Prostate gland (tissue), 2 donors: ENCODE results near the gene HOXA11.

Source experiments
- POLR2A ChIP-seq: fragments of 450-650 bp; IDR thresholded peaks from one replicate; pipeline ENCODE4 v1.6.1; 2016; ENCODE audit warnings: antibody characterized with exemption, mild to moderate bottlenecking
- TF ChIP-seq, protein P1 (sequence below), 4 experiments: fragments of 200-600 bp in 2 of 4; fragments of 450-650 bp in 2 of 4; sonication (generic) in 2 of 4; IDR thresholded peaks; 1 replicate in 3 of 4; 2 replicates in 1 of 4; pipeline ENCODE4 v1.5.1; 2016 to 2019; ENCODE audit warnings: antibody characterized with exemption in 4 of 4, mild to moderate bottlenecking in 2 of 4, moderate library complexity in 2 of 4

DNA sequence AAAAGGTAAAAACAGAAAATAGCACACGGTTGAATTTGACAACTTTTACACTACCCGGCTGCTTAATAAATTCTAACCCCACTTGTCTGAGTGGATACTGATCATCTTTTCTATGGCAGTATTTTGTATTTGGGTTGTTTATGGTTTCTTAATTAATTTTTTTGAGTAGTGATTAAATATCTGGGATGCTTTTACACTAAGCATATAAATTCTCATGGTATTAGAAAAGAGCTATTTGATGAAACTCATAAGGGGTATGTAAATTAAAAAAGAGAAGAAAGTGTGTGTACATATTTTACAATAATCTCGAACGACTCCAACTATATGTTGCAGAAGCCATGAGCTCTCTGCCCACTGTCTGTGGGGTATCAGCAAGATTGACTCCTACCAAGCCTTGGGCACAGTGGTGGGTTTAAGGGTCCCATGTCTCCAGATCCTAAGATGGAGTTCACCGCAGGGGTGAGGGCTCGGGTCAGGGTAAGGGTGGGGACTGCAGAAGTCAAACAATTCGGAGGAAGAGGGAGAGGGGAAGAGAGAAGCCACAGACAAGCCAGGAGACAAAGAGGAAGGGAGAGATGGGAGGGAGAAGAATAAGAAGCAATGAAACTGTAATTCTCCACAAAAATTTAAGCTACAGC is 22.4 kb upstream of the HOXA11 start:
- TF ChIP-seq, protein P1, sequence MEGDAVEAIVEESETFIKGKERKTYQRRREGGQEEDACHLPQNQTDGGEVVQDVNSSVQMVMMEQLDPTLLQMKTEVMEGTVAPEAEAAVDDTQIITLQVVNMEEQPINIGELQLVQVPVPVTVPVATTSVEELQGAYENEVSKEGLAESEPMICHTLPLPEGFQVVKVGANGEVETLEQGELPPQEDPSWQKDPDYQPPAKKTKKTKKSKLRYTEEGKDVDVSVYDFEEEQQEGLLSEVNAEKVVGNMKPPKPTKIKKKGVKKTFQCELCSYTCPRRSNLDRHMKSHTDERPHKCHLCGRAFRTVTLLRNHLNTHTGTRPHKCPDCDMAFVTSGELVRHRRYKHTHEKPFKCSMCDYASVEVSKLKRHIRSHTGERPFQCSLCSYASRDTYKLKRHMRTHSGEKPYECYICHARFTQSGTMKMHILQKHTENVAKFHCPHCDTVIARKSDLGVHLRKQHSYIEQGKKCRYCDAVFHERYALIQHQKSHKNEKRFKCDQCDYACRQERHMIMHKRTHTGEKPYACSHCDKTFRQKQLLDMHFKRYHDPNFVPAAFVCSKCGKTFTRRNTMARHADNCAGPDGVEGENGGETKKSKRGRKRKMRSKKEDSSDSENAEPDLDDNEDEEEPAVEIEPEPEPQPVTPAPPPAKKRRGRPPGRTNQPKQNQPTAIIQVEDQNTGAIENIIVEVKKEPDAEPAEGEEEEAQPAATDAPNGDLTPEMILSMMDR (IDR thresholded peaks at IDR 0.05): no peak
- TF ChIP-seq POLR2A: no peak
